T47D (cell line): ENCODE data around the gene EGLN1.

Source experiments
- DNase-seq, 2 experiments: peaks; one replicate each; pipeline versions ENCODE4 v3.0.0 to v3.0.0-alpha.2; 2011 to 2012; ENCODE audit warnings: low read depth in 1 of 2, low spot score in 1 of 2
- JUND ChIP-seq: IDR thresholded peaks from 2 replicates; pipeline ENCODE4 v1.6.1; 2012; ENCODE audit warnings: low read depth
- in situ Hi-C: cut with HindIII; loops from 2 replicates; pipeline ENCODE4 v1.10.0; 2016; ENCODE audit warnings: low sequenced_read_pairs, low pct_unique_long_range_greater_than_20kb

Gene EGLN1

GRCh38 chr1:231317306-231318014 is 104.6 kb downstream of the EGLN1 start:
- no peak for TF ChIP-seq JUND
- DNase-seq, result no peak
- in situ Hi-C loops, result no loop called here

- in situ Hi-C loops, result no loop called here
- DNase-seq, result peak in 1 of 2 experiments; percentile 41
- no peak for TF ChIP-seq JUND
These were observed 106.2 kb downstream of the EGLN1 start for GRCh38 chr1:231315887-231316286.
